Mesothelial cell of epicardium (in vitro differentiated cells): ENCODE results near the gene APOH. TPM values are rescaled to one million over a fixed set of nuclear protein-coding genes. Genes with fewer than 3 reads are reported as not detected.

Experiments
- DNase-seq, 2 experiments: peaks; one replicate each; pipeline ENCODE4 v3.0.0; 2021; ENCODE audit warnings: low spot score in 2 of 2; ENCODE audit not compliant: unreplicated experiment in 2 of 2
- H3K27ac Mint-ChIP-seq: 2 replicates; pipeline ENCODE4 v1.8.0; 2021; ENCODE audit warnings: mixed read lengths
- H3K27me3 Mint-ChIP-seq: 2 replicates; pipeline ENCODE4 v1.8.0; 2021; ENCODE audit warnings: low read depth, mixed read lengths
- H3K36me3 Mint-ChIP-seq: 2 replicates; pipeline ENCODE4 v1.8.0; 2021; ENCODE audit warnings: mixed read lengths
- H3K4me1 Mint-ChIP-seq: 2 replicates; pipeline ENCODE4 v1.8.0; 2021; ENCODE audit warnings: mixed read lengths
- H3K4me3 Mint-ChIP-seq: 2 replicates; pipeline ENCODE4 v1.8.0; 2021; ENCODE audit warnings: mild to moderate bottlenecking, moderate library complexity, mixed read lengths
- H3K9me3 Mint-ChIP-seq: 2 replicates; pipeline ENCODE4 v1.8.0; 2021; ENCODE audit warnings: mixed read lengths
- total RNA-seq: library from RNA; stranded (reverse); gene quantifications from 3 replicates; pipeline ENCODE4 v1.2.1, GENCODE V29; 2021
- TF ChIP-seq, protein P1 (sequence below): fragments of 200-600 bp; sonication (generic); IDR thresholded peaks from one replicate; pipeline ENCODE4 v1.5.0; 2021; ENCODE audit warnings: antibody characterized with exemption; ENCODE audit not compliant: unreplicated experiment

APOH gene
- total RNA-seq, 1 donor from 2014 or later, result not detected

DNA sequence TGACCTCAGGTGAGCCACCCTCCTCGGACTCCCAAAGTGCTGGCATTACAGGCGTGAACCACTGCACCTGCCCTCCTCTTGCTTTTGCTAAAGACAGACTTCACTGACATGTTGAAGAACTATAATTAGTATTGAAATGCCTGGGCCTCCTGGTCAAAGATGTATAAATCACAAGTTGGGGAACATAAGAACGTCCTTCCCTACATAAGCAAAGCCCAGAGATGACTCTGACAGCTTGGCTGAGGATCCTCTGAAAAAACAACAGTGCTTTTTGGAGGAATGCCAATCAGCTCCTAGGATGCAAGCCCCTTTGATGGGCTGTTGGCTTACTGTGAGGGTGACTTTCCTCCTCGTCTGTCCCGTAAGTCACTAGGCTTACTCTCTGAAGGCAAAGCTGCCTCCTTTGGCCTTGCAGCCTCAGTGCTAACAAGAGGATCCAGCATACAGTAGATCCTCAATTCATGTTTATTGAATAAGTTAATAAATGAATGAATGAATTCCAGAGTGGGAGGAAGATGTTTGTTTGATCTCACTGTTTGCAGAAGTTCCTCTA, 6.3 kb downstream of the APOH start:
- H3K4me3 Mint-ChIP-seq, result no peak overlapping the region
- peaks cover 55% of the 10 kb centered on the region for H3K27me3 Mint-ChIP-seq
- H3K9me3 Mint-ChIP-seq, result no peaks in the 10 kb centered on the region
- TF ChIP-seq, protein P1, sequence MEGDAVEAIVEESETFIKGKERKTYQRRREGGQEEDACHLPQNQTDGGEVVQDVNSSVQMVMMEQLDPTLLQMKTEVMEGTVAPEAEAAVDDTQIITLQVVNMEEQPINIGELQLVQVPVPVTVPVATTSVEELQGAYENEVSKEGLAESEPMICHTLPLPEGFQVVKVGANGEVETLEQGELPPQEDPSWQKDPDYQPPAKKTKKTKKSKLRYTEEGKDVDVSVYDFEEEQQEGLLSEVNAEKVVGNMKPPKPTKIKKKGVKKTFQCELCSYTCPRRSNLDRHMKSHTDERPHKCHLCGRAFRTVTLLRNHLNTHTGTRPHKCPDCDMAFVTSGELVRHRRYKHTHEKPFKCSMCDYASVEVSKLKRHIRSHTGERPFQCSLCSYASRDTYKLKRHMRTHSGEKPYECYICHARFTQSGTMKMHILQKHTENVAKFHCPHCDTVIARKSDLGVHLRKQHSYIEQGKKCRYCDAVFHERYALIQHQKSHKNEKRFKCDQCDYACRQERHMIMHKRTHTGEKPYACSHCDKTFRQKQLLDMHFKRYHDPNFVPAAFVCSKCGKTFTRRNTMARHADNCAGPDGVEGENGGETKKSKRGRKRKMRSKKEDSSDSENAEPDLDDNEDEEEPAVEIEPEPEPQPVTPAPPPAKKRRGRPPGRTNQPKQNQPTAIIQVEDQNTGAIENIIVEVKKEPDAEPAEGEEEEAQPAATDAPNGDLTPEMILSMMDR, result no peak
- no peaks in the 10 kb centered on the region for H3K36me3 Mint-ChIP-seq
- no peak for DNase-seq
- no peak overlapping the region for H3K27ac Mint-ChIP-seq
- H3K4me1 Mint-ChIP-seq, result peaks cover 5% of the 10 kb centered on the region

DNA sequence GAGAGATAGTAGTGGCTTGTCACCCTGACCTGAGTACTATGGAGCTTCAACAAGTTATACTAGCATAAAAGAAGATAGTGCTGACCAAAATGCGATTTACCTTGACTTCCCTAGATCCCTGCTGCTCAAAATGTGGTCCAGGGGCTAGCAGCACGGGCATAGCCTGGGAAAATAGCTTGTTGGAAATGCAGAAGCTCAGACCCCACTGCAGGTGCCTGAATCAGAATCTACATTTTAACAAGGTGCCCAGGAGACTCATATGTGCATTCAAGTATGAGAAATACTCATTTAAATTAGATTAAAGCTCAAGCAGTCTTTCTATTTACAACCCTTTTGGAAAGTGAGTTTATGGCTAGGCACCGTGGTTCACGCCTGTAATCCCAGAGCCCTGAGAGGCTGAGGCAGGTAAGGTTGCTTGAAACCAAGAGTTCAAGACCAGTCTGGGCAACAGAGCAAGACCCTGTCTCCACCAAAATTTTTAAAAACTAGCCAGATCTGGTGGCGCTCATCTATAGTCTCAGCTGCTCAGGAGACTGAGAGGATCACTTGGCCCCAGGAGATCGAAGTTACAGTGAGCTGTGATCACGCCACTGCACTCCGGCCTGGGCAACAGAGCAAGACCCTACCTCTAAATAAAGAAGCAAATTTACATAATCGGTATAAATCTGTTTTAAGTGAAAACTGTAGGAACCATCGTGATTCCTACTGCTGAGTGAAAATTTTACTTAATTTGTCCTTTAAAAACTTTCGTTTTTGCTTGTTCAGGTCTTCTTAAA, 7.3 kb downstream of the APOH start:
- no peak for DNase-seq
- Mint-ChIP-seq H3K9me3 (no peaks in the 10 kb centered on the region), H3K4me1 (peaks cover 5% of the 10 kb centered on the region), H3K27me3 (peaks cover 52% of the 10 kb centered on the region), H3K4me3 (no peak overlapping the region), H3K27ac (no peak overlapping the region), H3K36me3 (no peaks in the 10 kb centered on the region)
- TF ChIP-seq, protein P1, result no peak

DNA sequence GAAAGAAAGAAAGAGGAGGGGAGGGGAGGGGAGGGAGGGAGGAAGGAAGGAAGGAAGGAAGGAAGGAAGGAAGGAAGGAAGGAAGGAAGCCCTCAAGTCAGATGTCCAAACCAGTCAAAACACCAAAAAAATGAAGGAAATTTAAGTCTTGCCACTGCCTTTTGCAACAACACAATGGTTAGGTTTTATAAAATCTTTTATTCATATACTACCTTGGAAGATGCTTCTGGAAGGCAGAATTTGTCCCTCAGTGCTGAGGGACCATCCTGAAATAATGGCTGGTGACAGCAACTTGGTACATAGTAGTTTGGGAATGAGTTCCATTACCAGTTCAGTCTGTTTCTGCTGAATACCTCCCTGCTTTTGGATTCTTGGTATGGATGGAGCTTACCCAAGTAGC, 7.9 kb downstream of the APOH start:
- no peak overlapping the region for H3K27ac Mint-ChIP-seq
- TF ChIP-seq, protein P1, result no peak
- H3K27me3 Mint-ChIP-seq, result peaks cover 55% of the 10 kb centered on the region
- peaks cover 5% of the 10 kb centered on the region for H3K4me1 Mint-ChIP-seq
- no peaks in the 10 kb centered on the region for H3K9me3 Mint-ChIP-seq
- H3K36me3 Mint-ChIP-seq, result no peaks in the 10 kb centered on the region
- no peak for DNase-seq
- H3K4me3 Mint-ChIP-seq, result no peak overlapping the region

DNA sequence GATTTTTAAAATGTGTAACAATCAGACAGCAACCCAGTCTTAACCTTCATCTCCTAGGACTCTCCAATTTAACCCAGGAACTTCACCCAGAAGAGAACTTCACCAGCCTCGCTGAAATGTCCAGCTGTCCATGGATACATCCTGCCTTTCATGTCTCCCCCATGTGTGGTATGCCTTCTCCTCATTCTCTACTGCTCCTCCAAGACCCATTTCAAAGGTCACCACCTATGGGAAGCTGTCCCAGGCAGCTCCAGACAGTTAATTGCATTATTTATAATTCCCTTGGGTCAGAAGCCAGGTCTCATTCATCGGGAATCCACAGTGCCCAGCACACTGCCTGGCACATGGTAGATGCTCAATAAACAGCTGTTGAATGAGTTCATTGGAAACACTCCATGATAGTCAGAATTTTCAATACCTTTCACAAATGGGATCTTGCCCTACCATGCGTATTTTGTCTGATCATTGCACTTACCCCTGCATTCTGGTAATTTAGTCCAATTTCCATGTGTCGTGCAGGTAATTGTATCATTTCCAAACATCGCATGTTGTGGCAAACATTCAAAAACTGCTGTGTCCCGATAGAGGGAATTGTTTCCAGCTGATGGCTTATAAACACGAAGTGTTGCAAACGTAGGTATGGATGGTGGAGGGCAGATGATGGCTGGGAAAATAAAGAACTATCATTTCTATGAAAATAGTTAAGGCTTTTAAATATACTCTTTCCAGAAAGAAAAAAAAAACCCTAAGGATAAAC, 9.0 kb downstream of the APOH start:
- H3K27me3 Mint-ChIP-seq, result peaks cover 60% of the 10 kb centered on the region
- H3K4me3 Mint-ChIP-seq, result no peak overlapping the region
- no peaks in the 10 kb centered on the region for H3K36me3 Mint-ChIP-seq
- TF ChIP-seq, protein P1, result no peak
- peaks cover 5% of the 10 kb centered on the region for H3K4me1 Mint-ChIP-seq
- no peak overlapping the region for H3K27ac Mint-ChIP-seq
- H3K9me3 Mint-ChIP-seq, result no peaks in the 10 kb centered on the region
- no peak for DNase-seq

DNA sequence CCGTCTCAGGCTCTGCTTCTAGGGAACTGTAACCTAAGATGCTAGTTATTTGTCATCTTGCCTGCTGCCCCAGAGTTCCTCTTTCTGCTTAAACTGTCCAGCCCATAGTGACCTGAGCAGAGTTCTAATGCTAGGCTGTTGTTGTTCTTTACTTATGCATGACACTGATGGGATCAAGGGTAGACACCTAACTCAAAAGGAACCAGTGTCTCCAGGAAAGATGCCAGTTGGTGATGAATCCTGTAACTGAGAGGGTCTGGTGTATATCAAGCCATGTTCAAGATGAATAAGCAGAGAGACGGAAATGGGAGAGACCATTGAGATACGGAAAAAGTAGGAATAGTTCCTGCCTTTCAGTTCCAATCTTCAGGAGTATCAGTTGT, 13.7 kb downstream of the APOH start:
- no peaks in the 10 kb centered on the region for H3K9me3 Mint-ChIP-seq
- H3K4me3 Mint-ChIP-seq, result no peak overlapping the region
- no peaks in the 10 kb centered on the region for H3K4me1 Mint-ChIP-seq
- H3K27me3 Mint-ChIP-seq, result peaks cover 36% of the 10 kb centered on the region
- TF ChIP-seq, protein P1, result no peak
- DNase-seq, result no peak
- H3K36me3 Mint-ChIP-seq, result no peaks in the 10 kb centered on the region
- H3K27ac Mint-ChIP-seq, result no peak overlapping the region
